SK-N-SH (cell line): ENCODE measurements around the gene CCDC150.

Source experiments
- CHD2 ChIP-seq: fragments of 150-350 bp; IDR thresholded peaks from 2 replicates; pipeline ENCODE4 v1.6.1; 2018; ENCODE audit warnings: low read length; ENCODE audit not compliant: partially characterized antibody
- EZH2phosphoT487 ChIP-seq: fragments of 200-600 bp; sonication (generic); IDR thresholded peaks from 2 replicates; pipeline ENCODE4 v1.6.1; 2017; ENCODE audit warnings: low read depth, mixed run types, mild to moderate bottlenecking, antibody characterized with exemption, moderate library complexity, borderline replicate concordance
- GABPA ChIP-seq: IDR thresholded peaks from 2 replicates; pipeline ENCODE4 v1.4.0; 2012; ENCODE audit warnings: low read depth, mild to moderate bottlenecking
- JUND ChIP-seq: IDR thresholded peaks from 2 replicates; pipeline ENCODE4 v1.4.0; 2012
- MEF2A ChIP-seq: IDR thresholded peaks from 2 replicates; pipeline ENCODE4 v1.4.0; 2012; ENCODE audit warnings: low read depth, borderline replicate concordance
- MXI1 ChIP-seq: IDR thresholded peaks from 2 replicates; pipeline ENCODE4 v1.6.1; 2012; ENCODE audit warnings: mild to moderate bottlenecking, low read depth, low read length, improper control_type of control experiment
- NRF1 ChIP-seq: IDR thresholded peaks from 2 replicates; pipeline ENCODE4 v1.6.1; 2012; ENCODE audit warnings: low read depth, mild to moderate bottlenecking, low read length
- SMC3 ChIP-seq: IDR thresholded peaks from 2 replicates; pipeline ENCODE4 v1.6.1; 2012; ENCODE audit warnings: low read depth, low read length, improper control_type of control experiment
- TAF1 ChIP-seq: IDR thresholded peaks from 2 replicates; pipeline ENCODE4 v1.6.1; 2012; ENCODE audit warnings: low read depth, mild to moderate bottlenecking, low read length, moderate library complexity, borderline replicate concordance
- TF ChIP-seq, protein P1 (sequence below): fragments of 200-600 bp; sonication (generic); IDR thresholded peaks from 2 replicates; pipeline ENCODE4 v1.6.1; 2017; ENCODE audit warnings: antibody characterized with exemption, mild to moderate bottlenecking, moderate library complexity
- TF ChIP-seq, protein P2 (sequence below): IDR thresholded peaks from 2 replicates; pipeline ENCODE4 v1.4.0; 2012; ENCODE audit warnings: low read depth, borderline replicate concordance
- TF ChIP-seq, protein P3 (sequence below): IDR thresholded peaks from 2 replicates; pipeline ENCODE4 v1.6.1; 2012; ENCODE audit warnings: mild to moderate bottlenecking, low read depth, low read length, moderate library complexity
- TF ChIP-seq, protein P4 (sequence below): IDR thresholded peaks from 2 replicates; pipeline ENCODE4 v1.4.0; 2012; ENCODE audit warnings: low read depth, borderline replicate concordance

DNA sequence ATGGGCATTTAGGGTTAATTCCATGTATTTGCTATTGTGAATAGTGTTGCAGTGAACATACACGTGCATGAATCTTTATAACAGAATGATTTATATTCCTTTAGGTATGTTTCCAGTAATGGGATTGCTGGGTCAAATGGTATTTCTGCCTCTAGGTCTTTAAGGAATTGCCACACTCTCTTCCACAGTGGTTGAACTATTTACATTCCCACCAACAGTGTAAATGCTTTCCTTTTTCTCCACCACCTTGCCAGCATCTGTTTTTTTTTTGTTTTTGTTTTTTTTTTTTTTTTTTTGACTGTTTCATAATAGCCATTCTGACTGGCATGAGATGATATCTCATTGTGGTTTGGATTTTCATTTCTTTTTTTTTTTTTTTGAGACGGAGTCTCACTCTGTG, 97.5 kb downstream of the CCDC150 start:
- TF ChIP-seq, protein P1, sequence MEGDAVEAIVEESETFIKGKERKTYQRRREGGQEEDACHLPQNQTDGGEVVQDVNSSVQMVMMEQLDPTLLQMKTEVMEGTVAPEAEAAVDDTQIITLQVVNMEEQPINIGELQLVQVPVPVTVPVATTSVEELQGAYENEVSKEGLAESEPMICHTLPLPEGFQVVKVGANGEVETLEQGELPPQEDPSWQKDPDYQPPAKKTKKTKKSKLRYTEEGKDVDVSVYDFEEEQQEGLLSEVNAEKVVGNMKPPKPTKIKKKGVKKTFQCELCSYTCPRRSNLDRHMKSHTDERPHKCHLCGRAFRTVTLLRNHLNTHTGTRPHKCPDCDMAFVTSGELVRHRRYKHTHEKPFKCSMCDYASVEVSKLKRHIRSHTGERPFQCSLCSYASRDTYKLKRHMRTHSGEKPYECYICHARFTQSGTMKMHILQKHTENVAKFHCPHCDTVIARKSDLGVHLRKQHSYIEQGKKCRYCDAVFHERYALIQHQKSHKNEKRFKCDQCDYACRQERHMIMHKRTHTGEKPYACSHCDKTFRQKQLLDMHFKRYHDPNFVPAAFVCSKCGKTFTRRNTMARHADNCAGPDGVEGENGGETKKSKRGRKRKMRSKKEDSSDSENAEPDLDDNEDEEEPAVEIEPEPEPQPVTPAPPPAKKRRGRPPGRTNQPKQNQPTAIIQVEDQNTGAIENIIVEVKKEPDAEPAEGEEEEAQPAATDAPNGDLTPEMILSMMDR, result no peak
- no peak for TF ChIP-seq TAF1
- TF ChIP-seq, protein P2, sequence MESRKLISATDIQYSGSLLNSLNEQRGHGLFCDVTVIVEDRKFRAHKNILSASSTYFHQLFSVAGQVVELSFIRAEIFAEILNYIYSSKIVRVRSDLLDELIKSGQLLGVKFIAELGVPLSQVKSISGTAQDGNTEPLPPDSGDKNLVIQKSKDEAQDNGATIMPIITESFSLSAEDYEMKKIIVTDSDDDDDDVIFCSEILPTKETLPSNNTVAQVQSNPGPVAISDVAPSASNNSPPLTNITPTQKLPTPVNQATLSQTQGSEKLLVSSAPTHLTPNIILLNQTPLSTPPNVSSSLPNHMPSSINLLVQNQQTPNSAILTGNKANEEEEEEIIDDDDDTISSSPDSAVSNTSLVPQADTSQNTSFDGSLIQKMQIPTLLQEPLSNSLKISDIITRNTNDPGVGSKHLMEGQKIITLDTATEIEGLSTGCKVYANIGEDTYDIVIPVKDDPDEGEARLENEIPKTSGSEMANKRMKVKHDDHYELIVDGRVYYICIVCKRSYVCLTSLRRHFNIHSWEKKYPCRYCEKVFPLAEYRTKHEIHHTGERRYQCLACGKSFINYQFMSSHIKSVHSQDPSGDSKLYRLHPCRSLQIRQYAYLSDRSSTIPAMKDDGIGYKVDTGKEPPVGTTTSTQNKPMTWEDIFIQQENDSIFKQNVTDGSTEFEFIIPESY, result no peak
- no peak for TF ChIP-seq MXI1
- no peak for TF ChIP-seq MEF2A
- no peak for TF ChIP-seq EZH2phosphoT487
- no peak for TF ChIP-seq GABPA
- no peak for TF ChIP-seq CHD2
- TF ChIP-seq JUND, result no peak
- TF ChIP-seq, protein P3, sequence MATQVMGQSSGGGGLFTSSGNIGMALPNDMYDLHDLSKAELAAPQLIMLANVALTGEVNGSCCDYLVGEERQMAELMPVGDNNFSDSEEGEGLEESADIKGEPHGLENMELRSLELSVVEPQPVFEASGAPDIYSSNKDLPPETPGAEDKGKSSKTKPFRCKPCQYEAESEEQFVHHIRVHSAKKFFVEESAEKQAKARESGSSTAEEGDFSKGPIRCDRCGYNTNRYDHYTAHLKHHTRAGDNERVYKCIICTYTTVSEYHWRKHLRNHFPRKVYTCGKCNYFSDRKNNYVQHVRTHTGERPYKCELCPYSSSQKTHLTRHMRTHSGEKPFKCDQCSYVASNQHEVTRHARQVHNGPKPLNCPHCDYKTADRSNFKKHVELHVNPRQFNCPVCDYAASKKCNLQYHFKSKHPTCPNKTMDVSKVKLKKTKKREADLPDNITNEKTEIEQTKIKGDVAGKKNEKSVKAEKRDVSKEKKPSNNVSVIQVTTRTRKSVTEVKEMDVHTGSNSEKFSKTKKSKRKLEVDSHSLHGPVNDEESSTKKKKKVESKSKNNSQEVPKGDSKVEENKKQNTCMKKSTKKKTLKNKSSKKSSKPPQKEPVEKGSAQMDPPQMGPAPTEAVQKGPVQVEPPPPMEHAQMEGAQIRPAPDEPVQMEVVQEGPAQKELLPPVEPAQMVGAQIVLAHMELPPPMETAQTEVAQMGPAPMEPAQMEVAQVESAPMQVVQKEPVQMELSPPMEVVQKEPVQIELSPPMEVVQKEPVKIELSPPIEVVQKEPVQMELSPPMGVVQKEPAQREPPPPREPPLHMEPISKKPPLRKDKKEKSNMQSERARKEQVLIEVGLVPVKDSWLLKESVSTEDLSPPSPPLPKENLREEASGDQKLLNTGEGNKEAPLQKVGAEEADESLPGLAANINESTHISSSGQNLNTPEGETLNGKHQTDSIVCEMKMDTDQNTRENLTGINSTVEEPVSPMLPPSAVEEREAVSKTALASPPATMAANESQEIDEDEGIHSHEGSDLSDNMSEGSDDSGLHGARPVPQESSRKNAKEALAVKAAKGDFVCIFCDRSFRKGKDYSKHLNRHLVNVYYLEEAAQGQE, result no peak
- no peak for TF ChIP-seq SMC3
- no peak for TF ChIP-seq NRF1
- TF ChIP-seq, protein P4, sequence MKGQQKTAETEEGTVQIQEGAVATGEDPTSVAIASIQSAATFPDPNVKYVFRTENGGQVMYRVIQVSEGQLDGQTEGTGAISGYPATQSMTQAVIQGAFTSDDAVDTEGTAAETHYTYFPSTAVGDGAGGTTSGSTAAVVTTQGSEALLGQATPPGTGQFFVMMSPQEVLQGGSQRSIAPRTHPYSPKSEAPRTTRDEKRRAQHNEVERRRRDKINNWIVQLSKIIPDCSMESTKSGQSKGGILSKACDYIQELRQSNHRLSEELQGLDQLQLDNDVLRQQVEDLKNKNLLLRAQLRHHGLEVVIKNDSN, result no peak
